GM19351 (cell line): Measurements from ENCODE around the gene COA5.
"Not testable (repeated sequence)": the region's sequence is repeated elsewhere in the genome, so short reads cannot be mapped to it uniquely, and the experiment has no call there.

Experiments used
- ATAC-seq: cut with Tn5 transposase; IDR thresholded peaks from one replicate; pipeline ENCODE4 v1.9.1; 2021; ENCODE audit warnings: mild to moderate bottlenecking, moderate library complexity; ENCODE audit not compliant: unreplicated experiment

Gene COA5

DNA sequence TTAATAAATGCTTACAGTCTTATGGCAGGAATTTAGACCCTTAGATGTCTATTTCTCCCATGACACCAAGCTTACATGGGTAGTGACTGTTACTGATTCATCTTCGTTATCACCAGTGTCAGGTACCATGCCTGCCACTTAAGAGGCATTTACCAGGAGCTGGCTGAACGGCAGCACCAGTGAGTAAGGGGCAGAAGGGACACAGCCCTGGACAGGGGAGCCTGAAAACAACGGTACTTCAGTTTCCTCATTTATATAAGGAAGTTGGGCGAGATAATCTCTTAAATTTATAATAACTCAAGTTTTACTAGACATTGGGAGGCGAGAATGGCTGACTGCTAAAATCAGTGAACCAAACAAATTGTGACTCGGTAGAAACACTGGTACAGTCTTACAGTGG lies 1.2 kb downstream of the COA5 start:
- no peak for ATAC-seq

DNA sequence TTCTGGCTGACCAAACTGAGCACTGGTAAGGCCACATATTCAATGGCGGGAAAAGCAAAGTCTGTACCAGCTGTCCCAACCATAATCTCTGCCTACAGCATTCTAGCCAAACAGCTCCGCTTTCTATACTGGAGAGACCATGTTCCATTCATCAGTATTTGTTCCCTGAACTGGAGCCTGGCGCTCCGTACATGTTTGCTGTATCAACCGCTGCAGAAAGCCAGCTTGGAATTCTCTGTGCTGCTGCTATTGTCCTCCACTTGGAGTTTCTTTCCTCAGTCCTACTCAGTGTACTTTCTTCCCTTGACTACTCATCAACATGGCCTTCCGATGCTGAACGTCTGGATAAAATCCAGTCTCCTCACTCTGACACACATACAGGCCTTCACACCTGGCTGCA lies 1.9 kb downstream of the COA5 start:
- no peak for ATAC-seq

DNA sequence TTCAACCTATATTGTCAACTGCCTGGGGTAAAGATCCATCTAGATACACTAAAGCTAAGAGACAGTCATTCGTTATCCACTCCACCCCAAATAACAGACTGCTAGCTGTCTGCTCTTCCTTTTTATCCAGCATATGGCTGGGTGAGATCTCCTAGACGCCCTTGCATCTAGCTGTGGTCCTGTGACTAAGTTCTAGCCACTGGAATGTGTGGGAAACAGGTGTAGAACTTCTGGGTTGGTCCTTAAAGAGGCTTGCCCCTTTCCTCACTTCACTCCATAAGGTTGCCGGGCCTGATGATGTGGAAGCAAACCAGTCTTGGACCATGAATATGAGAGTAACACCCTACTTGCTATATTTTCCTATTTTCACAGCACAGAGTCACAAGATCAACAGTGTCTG lies 3.2 kb downstream of the COA5 start:
- ATAC-seq = no peak

DNA sequence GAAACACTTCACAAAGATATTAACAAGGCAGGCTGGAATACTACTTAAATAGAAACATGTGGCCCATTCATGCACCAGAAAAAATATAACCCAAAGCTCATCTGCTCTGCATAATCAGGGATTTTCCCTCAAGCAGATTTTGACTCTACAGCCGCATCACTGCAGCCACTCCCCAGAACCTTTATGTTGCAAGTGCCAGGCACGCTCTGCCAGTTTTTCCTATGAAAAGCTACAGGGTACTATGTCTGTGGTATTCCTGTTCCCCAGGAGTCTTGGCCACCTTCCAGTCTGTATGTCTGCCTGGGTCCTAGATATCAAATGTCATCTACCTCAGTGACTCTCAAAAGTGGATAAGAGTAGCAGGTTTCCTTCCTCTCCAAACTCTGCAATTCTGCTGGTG lies 3.8 kb downstream of the COA5 start:
- no peak for ATAC-seq

DNA sequence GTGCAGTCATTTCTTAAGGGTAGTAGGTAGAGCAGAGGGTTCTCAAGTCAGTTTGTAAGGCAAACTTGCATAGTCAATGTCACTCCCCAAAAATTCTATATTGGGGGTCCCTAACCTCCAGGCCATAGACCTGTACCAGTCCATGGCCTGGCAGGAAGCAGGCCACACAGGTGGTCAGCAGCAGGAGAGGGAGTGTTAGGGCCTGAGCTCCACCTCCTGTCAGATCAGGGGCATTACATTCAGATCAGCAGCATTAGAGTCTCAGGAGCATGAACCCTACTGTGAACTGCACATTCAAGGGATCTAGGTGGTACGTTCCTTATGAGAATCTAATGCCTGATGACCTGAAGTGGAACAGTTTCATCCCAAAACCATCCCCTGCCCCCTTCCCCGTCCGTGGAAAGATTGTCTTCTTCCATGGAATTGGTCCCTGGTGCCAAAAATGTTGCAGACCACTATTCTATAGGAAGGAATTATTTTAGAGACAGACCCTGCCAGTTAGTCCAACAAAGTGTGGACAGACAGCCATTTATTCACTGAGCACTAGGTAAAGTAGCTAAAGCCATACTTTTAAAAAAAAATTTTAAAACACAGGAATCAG lies 6.7 kb downstream of the COA5 start:
- ATAC-seq = peak; percentile 90

DNA sequence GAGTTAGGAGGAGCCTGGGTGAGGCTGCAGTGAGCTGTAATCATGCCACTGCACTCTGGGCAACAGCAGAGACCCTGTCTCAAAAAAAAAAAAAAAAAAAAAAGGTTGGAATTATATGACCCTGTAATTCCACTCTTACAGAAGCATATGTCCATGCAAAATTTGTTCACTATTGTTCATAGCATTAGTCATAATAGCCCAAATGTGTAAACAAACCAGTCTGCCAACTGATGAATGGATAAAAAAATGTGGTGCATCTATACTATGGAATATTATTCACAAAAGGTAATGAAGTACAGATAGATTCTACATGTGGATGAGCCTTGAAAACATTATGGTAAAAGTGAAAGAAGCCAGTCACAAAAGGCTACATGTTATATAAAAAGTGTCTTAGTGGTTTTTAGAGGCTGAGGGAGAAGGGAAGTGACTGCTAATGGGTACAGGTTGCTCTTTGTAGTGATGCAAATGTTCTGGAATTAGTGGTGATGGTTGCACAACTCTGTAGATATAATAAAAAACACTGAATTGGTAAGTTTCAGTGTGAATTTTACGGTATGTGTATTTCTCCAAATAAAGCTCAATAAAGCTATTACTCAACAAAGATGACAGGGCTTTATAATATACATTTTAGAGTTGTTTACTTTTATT lies 9.4 kb downstream of the COA5 start:
- ATAC-seq = no peak

DNA sequence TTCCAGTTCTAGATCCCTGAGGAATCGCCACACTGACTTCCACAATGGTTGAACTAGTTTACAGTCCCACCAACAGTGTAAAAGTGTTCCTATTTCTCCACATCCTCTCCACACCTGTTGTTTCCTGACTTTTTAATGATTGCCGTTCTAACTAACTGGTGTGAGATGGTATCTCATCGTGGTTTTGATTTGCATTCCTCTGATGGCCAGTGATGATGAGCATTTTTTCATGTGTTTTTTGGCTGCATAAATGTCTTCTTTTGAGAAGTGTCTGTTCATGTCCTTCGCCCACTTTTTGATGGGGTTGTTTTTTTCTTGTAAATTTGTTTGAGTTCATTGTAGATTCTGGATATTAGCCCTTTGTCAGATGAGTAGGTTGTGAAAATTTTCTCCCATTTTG lies 13.6 kb downstream of the COA5 start:
- not testable (repeated sequence) for ATAC-seq

DNA sequence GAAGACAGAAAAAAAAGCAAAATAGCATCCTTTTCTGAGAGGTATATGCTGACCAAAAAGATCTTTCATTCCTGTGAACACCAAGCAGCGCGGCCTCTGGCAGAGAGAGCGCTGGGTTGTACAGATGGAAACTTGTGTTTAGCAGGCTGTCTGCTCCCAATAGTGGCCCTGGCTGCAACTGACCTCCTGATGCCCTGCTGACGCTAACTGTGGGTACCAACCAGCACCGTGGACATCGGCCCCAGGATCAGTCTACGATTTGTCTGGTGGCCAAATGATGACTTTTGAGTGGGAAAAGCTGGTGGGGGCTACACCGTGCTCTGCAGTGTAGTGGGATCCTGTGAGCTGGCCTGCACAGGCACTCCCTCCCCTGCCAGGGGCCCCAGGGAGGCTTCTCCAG lies 15.7 kb downstream of the COA5 start:
- ATAC-seq = no peak

DNA sequence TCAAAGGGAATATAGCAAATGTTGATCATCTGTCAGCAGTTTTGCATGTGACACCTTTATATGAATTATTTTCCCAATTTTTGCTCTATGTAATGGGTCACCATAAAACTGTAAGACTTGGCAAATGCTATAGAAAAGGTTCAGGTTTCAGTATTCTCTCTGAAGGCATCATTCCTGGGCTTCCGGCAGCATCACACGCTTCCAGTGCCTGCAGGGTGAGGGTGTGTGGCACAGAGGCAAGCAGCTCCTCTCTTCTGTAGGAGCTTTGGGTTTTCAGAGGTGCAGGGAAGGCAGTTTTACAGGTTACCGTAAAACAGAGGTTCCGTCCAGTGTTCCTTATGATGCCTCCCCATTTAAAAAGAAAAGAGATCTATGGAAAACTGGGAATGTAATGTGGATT lies 18.8 kb downstream of the COA5 start:
- ATAC-seq = no peak

DNA sequence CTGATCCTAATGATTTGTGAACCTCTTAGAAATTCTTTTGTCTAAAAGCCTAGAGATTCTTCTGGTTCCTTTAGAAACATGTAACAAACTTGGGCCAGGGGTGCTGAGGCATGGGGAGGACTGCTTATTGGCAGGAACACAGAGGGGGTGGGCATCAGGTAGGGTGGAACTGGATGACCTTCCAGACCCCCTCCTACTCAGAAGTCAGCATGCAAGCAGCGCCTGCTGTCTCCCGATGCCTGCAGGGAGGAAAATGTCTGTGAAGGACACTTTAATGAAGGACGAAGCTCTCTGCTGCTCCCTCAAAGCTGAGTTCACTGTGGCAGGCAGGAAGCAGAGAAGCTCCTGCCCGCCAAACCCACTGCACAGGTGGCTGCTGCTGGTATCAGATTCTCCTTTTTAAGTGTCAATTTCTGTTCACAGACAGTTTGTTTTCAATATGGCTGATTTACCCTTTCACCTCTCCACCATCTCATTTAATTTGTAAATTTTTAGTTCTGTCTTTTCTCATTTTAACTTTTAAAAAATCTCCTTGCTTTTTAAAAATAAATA lies 19.4 kb downstream of the COA5 start:
- ATAC-seq = no peak

DNA sequence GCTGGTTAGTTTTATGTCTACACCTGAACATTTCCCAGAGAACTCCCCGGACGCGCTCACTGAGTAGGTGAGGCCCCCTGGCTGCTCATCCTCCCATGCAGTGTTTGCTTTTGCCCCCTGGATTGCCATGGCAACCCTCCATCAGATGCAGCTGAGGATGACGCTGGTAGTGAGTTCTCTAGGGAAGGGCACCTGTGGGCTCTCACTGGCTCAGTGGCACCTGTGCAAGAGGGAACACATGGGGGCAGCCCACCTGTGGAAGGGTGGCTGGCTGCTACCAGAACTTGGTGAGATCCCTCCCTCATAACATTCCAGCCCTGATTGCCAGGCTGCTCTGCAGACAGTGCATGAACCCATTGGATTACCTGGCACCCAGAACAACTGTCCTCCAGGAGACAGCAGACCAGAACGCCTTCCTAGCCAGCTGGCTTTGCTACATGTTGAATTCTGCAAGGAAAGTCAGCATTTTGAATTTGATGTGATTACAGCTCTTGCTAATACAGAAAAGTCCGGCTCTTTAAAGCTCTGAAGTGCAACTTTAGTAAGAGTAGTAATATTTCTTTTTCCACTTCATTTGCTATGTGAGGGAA lies 21.7 kb downstream of the COA5 start:
- no peak for ATAC-seq

DNA sequence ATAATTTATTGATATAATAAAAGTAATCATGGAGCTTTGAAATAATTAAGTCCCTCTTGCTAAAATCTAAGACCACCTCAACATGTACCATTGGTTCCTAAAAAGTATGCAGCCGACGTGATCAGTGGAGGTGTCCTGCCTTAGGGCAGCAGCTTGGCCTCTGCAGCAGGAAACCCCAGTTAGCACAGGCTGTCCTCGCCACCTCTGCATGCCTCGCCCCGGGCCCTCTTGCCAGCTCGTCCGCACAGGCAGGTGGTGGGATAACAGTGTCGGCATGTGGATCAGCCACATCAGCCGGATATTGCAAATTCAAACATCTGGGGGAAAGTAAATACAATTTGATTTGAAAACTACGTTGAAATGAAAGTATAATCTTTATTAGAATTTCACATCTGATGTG lies 22.9 kb downstream of the COA5 start:
- ATAC-seq = no peak

DNA sequence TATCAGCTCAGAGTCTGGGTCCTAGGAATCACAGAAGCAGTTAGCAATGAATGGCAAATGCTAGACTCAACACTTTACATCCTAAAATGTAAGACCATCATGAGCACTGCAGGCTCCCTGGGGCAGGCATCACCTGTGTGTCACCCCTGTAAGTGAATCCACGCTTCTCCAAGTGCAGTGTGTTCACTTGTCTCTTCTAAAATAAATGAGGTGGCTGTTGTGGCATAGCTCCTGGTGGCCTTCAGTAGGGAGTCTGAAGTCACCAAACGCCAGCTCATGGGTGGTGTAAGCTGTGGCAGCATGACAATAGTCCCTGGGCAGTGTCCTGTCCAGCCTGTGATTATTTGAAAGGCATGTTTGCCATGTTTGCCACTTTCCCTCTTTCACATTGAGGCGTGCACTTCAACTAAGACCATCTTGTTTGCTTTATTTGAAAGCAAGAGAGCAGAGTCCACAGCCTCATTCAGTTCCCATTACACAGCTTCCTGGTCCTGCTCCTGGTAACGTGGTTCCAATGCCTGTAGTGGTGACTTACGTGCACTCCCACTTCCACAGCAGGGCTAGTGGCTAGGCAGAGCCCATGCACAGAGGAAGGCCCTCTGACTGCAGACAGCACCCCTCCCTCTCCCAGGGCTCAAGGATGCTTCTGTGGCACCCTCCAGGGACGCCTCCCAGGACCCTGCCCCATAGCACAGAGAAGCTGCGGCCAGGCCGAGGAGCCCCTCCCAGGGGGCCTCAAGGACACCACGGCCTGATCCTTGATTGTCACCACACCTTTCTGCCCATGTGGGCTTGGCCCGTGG lies 24.3 kb downstream of the COA5 start:
- ATAC-seq = no peak

DNA sequence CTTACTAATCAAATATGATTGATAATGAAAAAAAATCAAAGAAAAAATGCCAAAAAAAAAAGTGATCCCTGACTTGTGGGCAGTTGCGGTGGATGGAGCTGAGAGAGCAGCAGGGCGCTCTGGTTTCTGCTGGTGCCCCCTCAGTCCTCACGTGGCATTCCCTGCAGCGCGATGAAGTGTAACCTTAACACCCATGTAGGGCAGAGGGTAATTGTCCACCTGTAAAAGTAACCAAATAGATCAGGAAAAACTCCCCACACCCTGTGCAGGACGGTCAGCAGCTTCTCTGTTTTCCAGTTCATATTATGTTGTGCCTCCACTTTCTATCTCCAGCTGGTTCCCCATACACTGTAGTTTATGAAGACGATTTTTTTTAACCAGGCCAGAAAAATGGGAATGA lies 25.0 kb downstream of the COA5 start:
- ATAC-seq = no peak

DNA sequence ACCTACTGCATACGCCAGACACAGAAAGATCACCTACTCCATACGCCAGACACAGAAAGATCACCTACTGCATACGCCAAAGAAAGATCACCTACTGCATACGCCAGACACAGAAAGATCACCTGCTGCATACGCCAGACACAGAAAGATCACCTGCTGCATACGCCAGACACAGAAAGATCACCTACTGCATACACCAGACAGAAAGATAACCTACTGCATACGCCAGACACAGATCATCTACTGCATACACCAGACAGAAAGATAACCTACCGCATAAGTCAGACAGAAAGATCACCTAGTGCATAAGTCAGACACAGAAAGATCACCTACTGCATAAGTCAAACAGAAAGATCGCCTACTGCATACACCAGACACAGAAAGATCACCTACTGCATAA lies 25.8 kb downstream of the COA5 start:
- ATAC-seq = no peak

DNA sequence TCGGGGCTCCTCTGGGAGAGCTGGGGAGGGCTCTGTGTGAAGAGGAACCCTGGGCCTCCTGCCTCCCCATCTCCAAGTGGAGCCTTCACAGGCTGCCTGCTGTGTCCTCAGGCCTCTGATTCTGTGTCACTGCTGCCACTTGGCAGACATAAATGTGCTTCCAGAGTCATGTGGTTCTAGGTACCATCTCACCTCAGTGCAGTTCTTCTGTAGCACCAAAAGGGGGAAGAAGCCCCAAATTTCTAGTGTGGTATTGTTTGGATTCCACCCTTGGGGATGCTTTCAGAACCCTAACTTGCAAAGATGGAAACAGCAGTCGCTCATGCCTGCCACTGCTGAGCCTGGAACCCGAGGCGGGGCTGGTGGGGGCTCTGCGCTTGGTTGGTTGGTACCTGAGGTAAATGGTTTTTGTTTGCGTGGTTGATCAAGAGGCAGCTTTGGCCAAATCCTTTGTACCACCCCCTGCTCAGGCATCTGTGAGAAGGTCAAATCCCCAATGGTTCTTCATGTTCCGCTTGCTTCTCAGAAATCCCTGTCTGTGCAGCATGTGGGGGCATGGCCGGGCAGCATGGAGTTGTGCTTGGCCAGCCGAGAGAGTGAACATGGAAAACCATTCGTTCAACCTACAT lies 27.5 kb downstream of the COA5 start:
- no peak for ATAC-seq

DNA sequence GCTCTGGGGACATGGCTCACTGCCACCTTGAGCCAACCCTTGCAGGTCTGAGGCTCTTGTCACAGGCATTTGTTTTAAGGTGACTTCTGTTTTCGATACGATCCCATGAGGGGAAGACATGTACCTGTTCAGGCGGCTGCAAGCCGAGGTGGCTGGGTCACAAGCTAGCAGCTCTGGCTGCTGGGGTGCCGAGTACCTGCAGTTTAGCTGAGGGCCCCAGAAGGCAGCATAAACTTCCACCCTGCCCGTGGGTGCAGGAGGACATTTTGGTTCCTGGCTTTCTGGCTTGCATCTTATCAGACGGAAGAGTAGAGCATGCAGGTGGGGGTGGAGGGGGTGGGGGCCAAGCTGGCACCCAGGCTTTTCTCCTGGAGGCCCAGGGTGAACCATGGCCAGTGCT lies 28.4 kb downstream of the COA5 start:
- ATAC-seq = no peak

DNA sequence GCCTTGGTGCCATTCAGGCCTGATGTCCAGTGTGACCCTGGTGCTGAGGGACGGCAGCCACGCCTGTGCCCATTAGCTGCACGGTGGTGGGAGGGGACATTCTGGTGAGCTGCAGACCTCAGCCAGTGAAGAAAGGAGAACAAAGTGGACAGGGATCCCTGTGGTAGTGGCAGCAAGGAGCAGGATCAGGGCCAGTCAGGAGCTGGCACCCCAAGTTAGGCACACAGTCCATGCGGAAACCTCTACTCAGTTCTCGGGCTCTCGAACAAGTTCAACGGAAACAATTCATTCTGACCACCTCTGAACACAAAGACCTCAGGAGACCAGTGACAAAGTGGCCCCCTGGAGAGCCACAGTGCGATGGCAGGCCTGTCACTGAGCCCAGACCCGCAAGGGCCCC lies 30.1 kb downstream of the COA5 start:
- ATAC-seq = no peak

DNA sequence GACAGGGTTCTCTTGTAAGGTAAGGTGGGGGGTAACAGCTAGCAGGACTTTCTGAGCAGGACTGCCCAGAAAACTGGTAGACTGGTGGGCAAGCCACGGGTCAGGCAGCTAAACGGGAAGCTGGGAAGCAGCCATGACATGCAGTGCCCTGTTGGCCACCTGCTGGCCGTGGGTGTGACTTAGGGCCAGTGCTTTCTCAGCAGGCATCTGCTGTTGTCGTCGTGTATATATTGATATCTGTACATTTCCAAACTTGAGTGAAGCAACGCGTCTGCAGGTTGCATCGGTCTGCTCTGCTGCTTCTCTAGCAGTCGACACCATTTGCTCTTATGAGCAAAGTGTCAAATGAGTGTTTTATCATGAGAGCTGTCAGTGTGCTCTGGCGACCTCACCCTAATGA lies 31.0 kb downstream of the COA5 start:
- no peak for ATAC-seq

DNA sequence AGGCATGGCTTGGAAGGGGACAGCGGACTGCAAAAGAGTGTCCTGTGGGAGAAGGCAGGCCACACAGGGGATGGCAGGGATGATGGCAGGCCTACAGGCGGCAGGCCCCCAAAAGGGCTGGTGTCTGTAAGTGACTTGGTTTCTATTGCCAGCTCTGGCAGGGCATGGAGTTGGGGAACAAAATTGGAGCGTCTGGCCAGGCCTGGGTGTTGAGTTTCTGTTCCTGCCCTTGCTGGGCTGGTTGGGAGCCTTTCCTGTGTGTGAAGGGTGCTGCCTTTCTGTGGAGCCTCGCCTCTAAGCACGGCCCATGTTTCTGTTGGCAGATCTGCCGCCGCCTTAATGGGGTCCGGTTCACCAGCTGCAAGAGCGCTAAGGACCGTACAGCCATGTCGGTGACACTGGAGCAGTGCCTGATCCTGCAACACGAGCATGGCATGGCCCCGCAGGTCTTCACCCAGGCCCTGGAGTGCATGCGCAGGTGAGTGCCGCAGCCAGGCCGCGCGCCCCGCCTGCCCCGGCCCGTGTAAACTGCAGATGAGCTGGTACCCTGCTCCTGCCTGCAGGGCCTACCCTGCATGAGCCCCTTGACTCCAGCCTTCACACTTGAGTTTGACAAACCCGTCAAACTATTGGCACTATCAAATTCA lies 31.5 kb downstream of the COA5 start:
- ATAC-seq = no peak

DNA sequence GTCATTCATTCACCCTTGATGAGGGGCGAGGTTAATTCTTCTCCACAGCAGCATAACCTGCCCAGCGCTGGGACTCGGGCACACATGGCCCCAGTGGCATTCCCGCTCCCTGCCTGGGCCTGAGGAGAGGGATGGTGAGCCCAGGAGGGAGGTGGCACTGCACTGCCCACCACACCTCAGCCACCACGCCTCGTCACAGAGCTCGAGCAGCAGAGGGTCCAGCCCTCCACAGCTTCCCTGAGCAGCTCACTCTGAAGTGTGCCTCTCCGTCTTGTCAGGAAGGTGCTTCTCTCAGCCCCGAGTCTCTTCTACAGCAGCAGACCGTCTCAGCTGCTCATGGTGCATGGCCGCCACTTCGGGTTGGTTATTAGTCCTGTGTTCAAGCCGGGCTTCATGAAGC lies 34.9 kb downstream of the COA5 start:
- ATAC-seq = no peak
